ENCODE data around the gene HID1. TPM values are rescaled to one million over a fixed set of nuclear protein-coding genes. Genes with fewer than 3 reads are reported as not detected.

Gene HID1
- total and polyA plus RNA-seq, 9 of the 15 experiments (the other 6 are each of a cell fraction or from before 2014, with no cell fraction given): 0.14 to 2.1 (median 0.54) TPM; not detected in 2

DNA sequence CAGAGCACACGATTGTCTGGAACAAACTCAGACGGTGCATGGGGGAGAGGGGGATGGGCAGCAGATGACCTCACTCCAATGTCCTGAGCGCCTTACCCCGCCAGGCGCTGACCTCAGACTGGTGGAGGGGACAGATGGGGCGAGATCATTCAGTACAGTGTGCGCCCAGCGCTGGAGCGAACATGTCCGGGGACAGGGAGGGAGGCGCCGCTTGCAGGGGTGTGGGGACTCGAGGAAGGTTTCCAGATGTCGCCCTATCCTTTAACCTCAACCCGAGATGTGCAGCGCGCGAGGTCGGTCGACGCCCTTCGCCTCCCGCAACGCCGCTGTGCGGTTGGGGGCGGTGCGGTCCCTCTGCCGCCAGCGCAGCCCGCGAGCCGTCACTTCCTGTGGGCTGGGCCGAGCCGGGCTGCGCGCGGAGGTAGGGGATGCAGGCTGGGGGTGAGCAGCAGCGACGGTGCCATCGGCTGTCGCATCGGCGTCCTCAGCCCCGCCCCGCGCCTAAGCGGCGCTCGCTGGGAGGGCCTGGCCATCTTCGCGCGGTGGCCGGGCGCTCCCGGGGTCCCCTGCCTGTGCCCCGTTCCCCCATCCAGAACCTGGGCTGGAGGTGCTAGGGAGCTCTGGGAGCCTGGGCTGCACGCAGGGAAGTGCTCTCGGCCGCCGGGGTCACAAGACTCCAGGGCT, 9.6 kb upstream of the HID1 start (continued):
- TF ChIP-seq, protein P1, sequence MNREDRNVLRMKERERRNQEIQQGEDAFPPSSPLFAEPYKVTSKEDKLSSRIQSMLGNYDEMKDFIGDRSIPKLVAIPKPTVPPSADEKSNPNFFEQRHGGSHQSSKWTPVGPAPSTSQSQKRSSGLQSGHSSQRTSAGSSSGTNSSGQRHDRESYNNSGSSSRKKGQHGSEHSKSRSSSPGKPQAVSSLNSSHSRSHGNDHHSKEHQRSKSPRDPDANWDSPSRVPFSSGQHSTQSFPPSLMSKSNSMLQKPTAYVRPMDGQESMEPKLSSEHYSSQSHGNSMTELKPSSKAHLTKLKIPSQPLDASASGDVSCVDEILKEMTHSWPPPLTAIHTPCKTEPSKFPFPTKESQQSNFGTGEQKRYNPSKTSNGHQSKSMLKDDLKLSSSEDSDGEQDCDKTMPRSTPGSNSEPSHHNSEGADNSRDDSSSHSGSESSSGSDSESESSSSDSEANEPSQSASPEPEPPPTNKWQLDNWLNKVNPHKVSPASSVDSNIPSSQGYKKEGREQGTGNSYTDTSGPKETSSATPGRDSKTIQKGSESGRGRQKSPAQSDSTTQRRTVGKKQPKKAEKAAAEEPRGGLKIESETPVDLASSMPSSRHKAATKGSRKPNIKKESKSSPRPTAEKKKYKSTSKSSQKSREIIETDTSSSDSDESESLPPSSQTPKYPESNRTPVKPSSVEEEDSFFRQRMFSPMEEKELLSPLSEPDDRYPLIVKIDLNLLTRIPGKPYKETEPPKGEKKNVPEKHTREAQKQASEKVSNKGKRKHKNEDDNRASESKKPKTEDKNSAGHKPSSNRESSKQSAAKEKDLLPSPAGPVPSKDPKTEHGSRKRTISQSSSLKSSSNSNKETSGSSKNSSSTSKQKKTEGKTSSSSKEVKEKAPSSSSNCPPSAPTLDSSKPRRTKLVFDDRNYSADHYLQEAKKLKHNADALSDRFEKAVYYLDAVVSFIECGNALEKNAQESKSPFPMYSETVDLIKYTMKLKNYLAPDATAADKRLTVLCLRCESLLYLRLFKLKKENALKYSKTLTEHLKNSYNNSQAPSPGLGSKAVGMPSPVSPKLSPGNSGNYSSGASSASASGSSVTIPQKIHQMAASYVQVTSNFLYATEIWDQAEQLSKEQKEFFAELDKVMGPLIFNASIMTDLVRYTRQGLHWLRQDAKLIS (CRISPR knock-in tag; IDR thresholded peaks at IDR 0.05): peak; percentile 91
- TF ChIP-seq, protein P2, sequence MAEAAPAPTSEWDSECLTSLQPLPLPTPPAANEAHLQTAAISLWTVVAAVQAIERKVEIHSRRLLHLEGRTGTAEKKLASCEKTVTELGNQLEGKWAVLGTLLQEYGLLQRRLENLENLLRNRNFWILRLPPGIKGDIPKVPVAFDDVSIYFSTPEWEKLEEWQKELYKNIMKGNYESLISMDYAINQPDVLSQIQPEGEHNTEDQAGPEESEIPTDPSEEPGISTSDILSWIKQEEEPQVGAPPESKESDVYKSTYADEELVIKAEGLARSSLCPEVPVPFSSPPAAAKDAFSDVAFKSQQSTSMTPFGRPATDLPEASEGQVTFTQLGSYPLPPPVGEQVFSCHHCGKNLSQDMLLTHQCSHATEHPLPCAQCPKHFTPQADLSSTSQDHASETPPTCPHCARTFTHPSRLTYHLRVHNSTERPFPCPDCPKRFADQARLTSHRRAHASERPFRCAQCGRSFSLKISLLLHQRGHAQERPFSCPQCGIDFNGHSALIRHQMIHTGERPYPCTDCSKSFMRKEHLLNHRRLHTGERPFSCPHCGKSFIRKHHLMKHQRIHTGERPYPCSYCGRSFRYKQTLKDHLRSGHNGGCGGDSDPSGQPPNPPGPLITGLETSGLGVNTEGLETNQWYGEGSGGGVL (CRISPR knock-in tag; IDR thresholded peaks at IDR 0.05): no peak
- TF ChIP-seq, protein P3, sequence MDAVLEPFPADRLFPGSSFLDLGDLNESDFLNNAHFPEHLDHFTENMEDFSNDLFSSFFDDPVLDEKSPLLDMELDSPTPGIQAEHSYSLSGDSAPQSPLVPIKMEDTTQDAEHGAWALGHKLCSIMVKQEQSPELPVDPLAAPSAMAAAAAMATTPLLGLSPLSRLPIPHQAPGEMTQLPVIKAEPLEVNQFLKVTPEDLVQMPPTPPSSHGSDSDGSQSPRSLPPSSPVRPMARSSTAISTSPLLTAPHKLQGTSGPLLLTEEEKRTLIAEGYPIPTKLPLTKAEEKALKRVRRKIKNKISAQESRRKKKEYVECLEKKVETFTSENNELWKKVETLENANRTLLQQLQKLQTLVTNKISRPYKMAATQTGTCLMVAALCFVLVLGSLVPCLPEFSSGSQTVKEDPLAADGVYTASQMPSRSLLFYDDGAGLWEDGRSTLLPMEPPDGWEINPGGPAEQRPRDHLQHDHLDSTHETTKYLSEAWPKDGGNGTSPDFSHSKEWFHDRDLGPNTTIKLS (IDR thresholded peaks at IDR 0.05; ENCODE audit: borderline replicate concordance, low read depth): peak; percentile 66; the same call in 1 of the 2 replicates
- TF ChIP-seq, protein P4, sequence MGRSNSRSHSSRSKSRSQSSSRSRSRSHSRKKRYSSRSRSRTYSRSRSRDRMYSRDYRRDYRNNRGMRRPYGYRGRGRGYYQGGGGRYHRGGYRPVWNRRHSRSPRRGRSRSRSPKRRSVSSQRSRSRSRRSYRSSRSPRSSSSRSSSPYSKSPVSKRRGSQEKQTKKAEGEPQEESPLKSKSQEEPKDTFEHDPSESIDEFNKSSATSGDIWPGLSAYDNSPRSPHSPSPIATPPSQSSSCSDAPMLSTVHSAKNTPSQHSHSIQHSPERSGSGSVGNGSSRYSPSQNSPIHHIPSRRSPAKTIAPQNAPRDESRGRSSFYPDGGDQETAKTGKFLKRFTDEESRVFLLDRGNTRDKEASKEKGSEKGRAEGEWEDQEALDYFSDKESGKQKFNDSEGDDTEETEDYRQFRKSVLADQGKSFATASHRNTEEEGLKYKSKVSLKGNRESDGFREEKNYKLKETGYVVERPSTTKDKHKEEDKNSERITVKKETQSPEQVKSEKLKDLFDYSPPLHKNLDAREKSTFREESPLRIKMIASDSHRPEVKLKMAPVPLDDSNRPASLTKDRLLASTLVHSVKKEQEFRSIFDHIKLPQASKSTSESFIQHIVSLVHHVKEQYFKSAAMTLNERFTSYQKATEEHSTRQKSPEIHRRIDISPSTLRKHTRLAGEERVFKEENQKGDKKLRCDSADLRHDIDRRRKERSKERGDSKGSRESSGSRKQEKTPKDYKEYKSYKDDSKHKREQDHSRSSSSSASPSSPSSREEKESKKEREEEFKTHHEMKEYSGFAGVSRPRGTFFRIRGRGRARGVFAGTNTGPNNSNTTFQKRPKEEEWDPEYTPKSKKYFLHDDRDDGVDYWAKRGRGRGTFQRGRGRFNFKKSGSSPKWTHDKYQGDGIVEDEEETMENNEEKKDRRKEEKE (IDR thresholded peaks at IDR 0.05; ENCODE audit: borderline replicate concordance in 1 of 2, control insufficient read depth in 1 of 2, low read depth in 2 of 2, low read length in 1 of 2): no peak
- TF ChIP-seq NCOR1 (IDR thresholded peaks at IDR 0.05) (peak; percentile 60; the same call in 1 of the 2 replicates), ZNF217 (CRISPR knock-in tag; IDR thresholded peaks at IDR 0.05) (no peak), POLR2AphosphoS2 (IDR thresholded peaks at IDR 0.05; ENCODE audit: low read length) (no peak), DMBX1 (CRISPR knock-in tag; IDR thresholded peaks at IDR 0.05; ENCODE audit: borderline replicate concordance) (no peak), YY1 (IDR thresholded peaks at IDR 0.05; ENCODE audit: borderline replicate concordance in 1 of 3, control insufficient read depth in 1 of 3, extremely low read depth in 1 of 3, insufficient read depth in 3 of 3, insufficient read length in 1 of 3, insufficient replicate concordance in 2 of 3, low read depth in 1 of 3, low read length in 2 of 3) (peak in 2 of 3 experiments; percentile 43 to 62), RB1 (IDR thresholded peaks at IDR 0.05; ENCODE audit: low read depth) (peak; percentile 74; the same call in 1 of the 2 replicates), ARNT (IDR thresholded peaks at IDR 0.05) (peak in 1 of 2 experiments; percentile 72; a peak in 1 of 4 replicates), ZBTB17 (CRISPR knock-in tag; IDR thresholded peaks at IDR 0.05) (peak; percentile 90), POLR2A (conservative IDR thresholded peaks at IDR 0.05) (peak; percentile 88), SPI1 (IDR thresholded peaks at IDR 0.05; ENCODE audit: borderline replicate concordance, low read depth, low read length) (peak; percentile 43; the same call in 1 of the 2 replicates)
- TF ChIP-seq, protein P5, sequence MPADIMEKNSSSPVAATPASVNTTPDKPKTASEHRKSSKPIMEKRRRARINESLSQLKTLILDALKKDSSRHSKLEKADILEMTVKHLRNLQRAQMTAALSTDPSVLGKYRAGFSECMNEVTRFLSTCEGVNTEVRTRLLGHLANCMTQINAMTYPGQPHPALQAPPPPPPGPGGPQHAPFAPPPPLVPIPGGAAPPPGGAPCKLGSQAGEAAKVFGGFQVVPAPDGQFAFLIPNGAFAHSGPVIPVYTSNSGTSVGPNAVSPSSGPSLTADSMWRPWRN (IDR thresholded peaks at IDR 0.05; ENCODE audit: low read depth): peak; percentile 49
